Lower leg skin (tissue), 4 donors: ENCODE measurements around the gene ACADVL. TPM values are rescaled to one million over a fixed set of nuclear protein-coding genes. Genes with fewer than 3 reads are reported as not detected.
"Not testable (repeated sequence)": the region's sequence is repeated elsewhere in the genome, so short reads cannot be mapped to it uniquely, and the experiment has no call there.

Experiments used
- DNase-seq, 2 donors: peaks; one replicate each; pipeline ENCODE4 v3.0.0-alpha.2; 2019; ENCODE audit warnings: low spot score in 2 of 2
- H3K4me3 ChIP-seq: fragments of 200-600 bp; sonication (generic); 2 replicates; pipeline ENCODE4 v1.5.1; 2017; ENCODE audit warnings: mild to moderate bottlenecking, low read depth; ENCODE audit not compliant: poor library complexity, severe bottlenecking
- CTCF ChIP-seq, 3 donors: fragments of 450-650 bp; IDR thresholded peaks; one replicate each; pipeline ENCODE4 v1.5.1; 2016; ENCODE audit warnings: antibody characterized with exemption in 3 of 3, mild to moderate bottlenecking in 3 of 3, moderate library complexity in 2 of 3
- POLR2A ChIP-seq, 2 donors: fragments of 450-650 bp; IDR thresholded peaks; one replicate each; pipeline ENCODE4 v1.6.1; 2016 to 2017; ENCODE audit warnings: antibody characterized with exemption in 2 of 2, mild to moderate bottlenecking in 1 of 2, moderate library complexity in 1 of 2
- WGBS, 2 donors: methylation state at CpG; one replicate each; pipeline ENCODE4 v1.1.5; 2018; 5-methylcytosine and 5-hydroxymethylcytosine counted together
- intact Hi-C: fragments of 100-400 bp; cut with DNase I; formaldehyde crosslinking; loops from one replicate; pipeline ENCODE4 v1.15.0; 2023; ENCODE audit warnings: low total_unique reads
- total RNA-seq, 4 donors: library from RNA; depleted of rRNA; stranded (reverse); fragments of >200 nt; gene quantifications; one replicate each; pipeline ENCODE4 v1.1.0, GENCODE V29; 2016

Gene ACADVL
- total RNA-seq, 4 donors from 2014 or later = 703 to 1,179 (median 863) TPM

GRCh38 chr17:7241783-7242716 lies 22.3 kb downstream of the ACADVL start, which contains the start of gene GABARAP:
Gene GABARAP (minus strand): TSS chr17:7242449. CDS start chr17:7242330, 119 bp downstream.
- H3K4me3 ChIP-seq = peak within 1 kb of the TSS; percentile 97
- 0 to 1% methylated on average over 49 to 62 of the region's 62 CpGs for WGBS, 2 donors
- intact Hi-C loops = no loop called here
- peak; percentile 93 to 99 for DNase-seq
- TF ChIP-seq CTCF (IDR thresholded peaks at IDR 0.05) (no peak), POLR2A (IDR thresholded peaks at IDR 0.05) (peak in 1 of 2 donors; percentile 67)

- 0 to 1% methylated on average over 49 of the region's 49 CpGs for WGBS, 2 donors
These were observed 23.1 kb downstream of the ACADVL start for GRCh38 chr17:7242717-7243452.

GRCh38 chr17:7243453-7243729 lies 23.7 kb downstream of the ACADVL start:
- peak overlapping the region; percentile 97 for H3K4me3 ChIP-seq
- intact Hi-C loops = no loop called here
- 30% methylated on average over 2 of the region's 2 CpGs for WGBS, 2 donors
- no peak for DNase-seq
- TF ChIP-seq POLR2A (IDR thresholded peaks at IDR 0.05) (no peak), CTCF (IDR thresholded peaks at IDR 0.05) (no peak)

More at GRCh38 chr17:7242717-7243452, 23.1 kb downstream of the ACADVL start:
- peak overlapping the region; percentile 97 for H3K4me3 ChIP-seq
- intact Hi-C loops = no loop called here
- TF ChIP-seq CTCF (IDR thresholded peaks at IDR 0.05) (peak in 1 of 3 donors; percentile 10), POLR2A (IDR thresholded peaks at IDR 0.05) (peak in 1 of 2 donors; percentile 17)
- DNase-seq = peak; percentile 95 to 99

GRCh38 chr17:7243838-7244237 lies 24.1 kb downstream of the ACADVL start:
- H3K4me3 ChIP-seq, DNase-seq, intact Hi-C loops: not testable (repeated sequence)
- WGBS, 2 donors = 77 to 82% methylated on average over 10 of the region's 10 CpGs

- TF ChIP-seq CTCF (IDR thresholded peaks at IDR 0.05) (no peak), POLR2A (IDR thresholded peaks at IDR 0.05) (no peak)
- DNase-seq = no peak
- intact Hi-C loops = no loop called here
- H3K4me3 ChIP-seq = no peak overlapping the region
- WGBS, 2 donors = 88% methylated on average over 5 of the region's 5 CpGs
These were observed 27.0 kb downstream of the ACADVL start for GRCh38 chr17:7246779-7247178.

GRCh38 chr17:7248796-7249195 lies 29.1 kb downstream of the ACADVL start:
- H3K4me3 ChIP-seq = no peak overlapping the region
- DNase-seq = no peak
- intact Hi-C loops = no loop called here
- TF ChIP-seq CTCF (IDR thresholded peaks at IDR 0.05) = no peak
- TF ChIP-seq POLR2A (IDR thresholded peaks at IDR 0.05) = no peak
- WGBS, 2 donors = 70 to 72% methylated on average over 4 of the region's 4 CpGs
